Measurements from ENCODE around the gene PCSK6.

PCSK6 gene

DNA sequence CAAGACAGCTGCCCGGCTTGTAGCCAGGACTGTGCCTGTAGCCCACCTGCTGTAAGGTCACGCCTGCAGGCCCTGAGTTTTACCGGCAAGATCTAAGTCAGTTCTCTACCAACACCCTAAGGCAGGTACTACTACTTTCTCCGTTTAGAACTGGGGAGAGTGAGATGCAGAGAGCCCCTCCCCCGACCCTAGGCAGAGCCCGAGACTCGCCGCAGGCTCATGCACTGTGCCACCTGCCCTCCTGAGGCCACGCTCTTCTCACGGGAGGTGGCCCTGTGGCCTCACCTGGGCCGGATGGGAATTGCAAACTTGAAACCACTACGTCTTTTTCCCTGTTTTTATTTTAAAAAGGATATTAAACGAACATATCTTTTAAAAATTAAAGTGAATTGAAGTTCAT, 36.9 kb upstream of the PCSK6 start:
- in situ Hi-C loops (cut with HindIII; ENCODE audit: low pct_ligation_motif_present, low sequenced_read_pairs): no loop called here
- DNase-seq: no peak
- no peak for TF ChIP-seq CTCF (IDR thresholded peaks at IDR 0.05; ENCODE audit: low read depth, low read length, missing control alignments)
- no peak overlapping the region for H3K4me3 ChIP-seq (ENCODE audit: low read depth, low read length)
- H3K27ac ChIP-seq: no peak overlapping the region
- H3K27me3 ChIP-seq (replicated peaks): no peaks in the 10 kb centered on the region
- H3K36me3 ChIP-seq (replicated peaks): no peaks in the 10 kb centered on the region

DNA sequence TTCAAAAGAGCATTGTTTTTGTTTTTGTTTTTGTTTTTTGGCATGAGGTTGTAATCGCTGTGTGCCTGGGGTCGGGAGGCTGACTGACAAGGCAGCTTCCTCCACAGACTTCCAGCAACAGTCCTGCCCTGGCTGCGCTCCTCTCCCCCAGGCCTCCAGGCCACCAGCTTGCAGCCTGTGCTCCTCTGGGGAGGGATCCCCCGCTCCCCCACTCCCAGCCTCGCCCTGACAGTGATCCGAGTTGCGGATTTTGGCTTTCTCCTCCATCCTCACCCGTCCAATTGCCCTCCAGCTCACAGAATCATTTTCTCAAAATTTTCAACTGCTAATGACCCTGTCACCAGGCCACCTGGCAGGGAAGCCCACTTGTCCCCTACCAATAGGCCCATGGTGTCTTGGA, 36.5 kb upstream of the PCSK6 start:
- Histone ChIP-seq H3K27me3 (replicated peaks) (no peaks in the 10 kb centered on the region), H3K4me3 (ENCODE audit: low read depth, low read length) (no peak overlapping the region), H3K36me3 (replicated peaks) (no peaks in the 10 kb centered on the region), H3K27ac (no peak overlapping the region)
- no peak for TF ChIP-seq CTCF (IDR thresholded peaks at IDR 0.05; ENCODE audit: low read depth, low read length, missing control alignments)
- no peak for DNase-seq
- in situ Hi-C loops (cut with HindIII; ENCODE audit: low pct_ligation_motif_present, low sequenced_read_pairs): no loop called here

GRCh38 chr15:101525087-101525669, 35.7 kb upstream of the PCSK6 start:
- DNase-seq: no peak
- in situ Hi-C loops (cut with HindIII; ENCODE audit: low pct_ligation_motif_present, low sequenced_read_pairs): no loop called here

DNA sequence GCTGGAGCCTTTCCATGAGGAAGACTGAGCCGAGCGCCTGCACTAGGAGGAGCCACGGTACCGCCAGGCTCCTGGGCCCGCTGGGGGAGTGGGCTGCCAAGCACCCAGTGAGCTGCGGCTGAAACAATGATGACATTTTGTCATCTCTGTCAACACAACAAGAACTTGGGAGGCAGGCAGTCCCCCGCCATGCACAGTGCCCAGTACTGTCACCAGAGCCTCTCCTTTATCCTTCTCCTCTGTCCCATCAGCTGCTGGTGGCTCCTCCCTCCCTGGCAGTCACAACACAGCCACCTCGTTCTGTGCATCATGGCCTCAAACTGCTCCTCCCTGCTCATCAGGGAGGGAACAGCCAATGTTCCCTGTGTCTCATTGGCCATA, 34.0 kb upstream of the PCSK6 start:
- no peak for TF ChIP-seq CTCF (IDR thresholded peaks at IDR 0.05; ENCODE audit: low read depth, low read length, missing control alignments)
- in situ Hi-C loops (cut with HindIII; ENCODE audit: low pct_ligation_motif_present, low sequenced_read_pairs): no loop called here
- H3K27ac ChIP-seq: no peak overlapping the region
- no peak overlapping the region for H3K4me3 ChIP-seq (ENCODE audit: low read depth, low read length)
- H3K36me3 ChIP-seq (replicated peaks): no peaks in the 10 kb centered on the region
- H3K27me3 ChIP-seq (replicated peaks): no peaks in the 10 kb centered on the region
- DNase-seq: no peak

More at GRCh38 chr15:101525087-101525669, 35.7 kb upstream of the PCSK6 start:
- TF ChIP-seq CTCF (IDR thresholded peaks at IDR 0.05; ENCODE audit: low read depth, low read length, missing control alignments): no peak
- Histone ChIP-seq H3K27me3 (replicated peaks) (no peaks in the 10 kb centered on the region), H3K36me3 (replicated peaks) (no peaks in the 10 kb centered on the region), H3K4me3 (ENCODE audit: low read depth, low read length) (no peak overlapping the region), H3K27ac (no peak overlapping the region)

DNA sequence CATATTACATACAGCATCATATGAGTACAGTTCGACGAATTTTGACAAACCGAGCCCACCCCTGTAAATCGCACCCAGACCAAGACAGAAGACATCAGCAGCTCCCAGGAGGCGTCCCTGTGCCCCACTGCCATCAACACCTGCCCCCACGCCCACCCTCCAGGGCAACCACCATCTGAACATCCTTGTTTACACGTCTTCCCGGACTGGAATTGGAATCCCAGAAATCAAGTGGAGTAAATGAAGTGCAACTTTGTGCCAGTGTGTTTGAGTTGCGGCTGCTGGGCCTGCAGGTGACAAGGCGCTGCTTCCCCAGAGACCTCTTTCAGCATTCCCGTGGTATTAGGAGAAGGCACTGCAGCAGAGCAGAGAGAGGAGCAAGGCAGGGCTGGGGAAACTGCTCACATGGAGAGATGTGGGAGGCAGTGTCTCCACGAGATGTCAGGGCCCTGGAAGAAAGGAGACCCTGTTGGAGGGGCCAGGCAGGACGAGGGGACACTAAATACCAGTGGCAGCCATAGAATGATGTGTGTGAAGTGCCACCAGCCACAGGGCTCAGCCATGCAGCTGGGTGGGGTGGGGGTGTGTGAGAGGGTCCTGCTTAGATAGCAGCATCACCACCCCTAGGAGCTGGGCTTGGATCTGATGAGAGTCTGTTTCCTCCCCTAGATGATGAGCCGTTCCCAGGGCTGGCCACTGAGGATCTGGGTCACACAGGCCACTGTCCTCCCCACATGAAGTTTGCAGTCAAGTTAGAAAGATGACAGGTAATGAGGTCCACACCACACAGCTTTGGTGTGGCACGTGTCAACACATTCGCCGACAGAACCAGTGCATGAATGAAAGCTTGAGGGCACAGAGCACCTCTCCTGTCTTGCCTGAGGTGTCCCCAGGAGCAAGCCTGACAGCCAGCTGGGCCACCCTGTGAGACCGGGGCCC, 33.4 kb upstream of the PCSK6 start:
- in situ Hi-C loops (cut with HindIII; ENCODE audit: low pct_ligation_motif_present, low sequenced_read_pairs): no loop called here

More for the DNA sequence above, 33.4 kb upstream of the PCSK6 start:
- no peak for DNase-seq
- H3K4me3 ChIP-seq (ENCODE audit: low read depth, low read length): no peak overlapping the region
- TF ChIP-seq CTCF (IDR thresholded peaks at IDR 0.05; ENCODE audit: low read depth, low read length, missing control alignments): no peak
- H3K27me3 ChIP-seq (replicated peaks): no peaks in the 10 kb centered on the region
- H3K27ac ChIP-seq: no peak overlapping the region
- no peaks in the 10 kb centered on the region for H3K36me3 ChIP-seq (replicated peaks)

Measured in brain microvascular endothelial cell (primary cell).